NCI-H146 treated with DMSO at 0.1 percent for 48 hours (cell line): ENCODE results near the gene FRMPD2.
"Not testable (repeated sequence)": the region's sequence is repeated elsewhere in the genome, so short reads cannot be mapped to it uniquely, and the experiment has no call there.

ENCODE experiments used
- DNase-seq: peaks from one replicate; lab custom pipeline; 2025; ENCODE audit not compliant: unreplicated experiment; lab: John Stamatoyannopoulos, UW

Gene FRMPD2

GRCh38 chr10:48209241-48209640, 65.3 kb downstream of the FRMPD2 start:
- no peak for DNase-seq

GRCh38 chr10:48207853-48208252, 66.6 kb downstream of the FRMPD2 start:
- no peak for DNase-seq

DNA sequence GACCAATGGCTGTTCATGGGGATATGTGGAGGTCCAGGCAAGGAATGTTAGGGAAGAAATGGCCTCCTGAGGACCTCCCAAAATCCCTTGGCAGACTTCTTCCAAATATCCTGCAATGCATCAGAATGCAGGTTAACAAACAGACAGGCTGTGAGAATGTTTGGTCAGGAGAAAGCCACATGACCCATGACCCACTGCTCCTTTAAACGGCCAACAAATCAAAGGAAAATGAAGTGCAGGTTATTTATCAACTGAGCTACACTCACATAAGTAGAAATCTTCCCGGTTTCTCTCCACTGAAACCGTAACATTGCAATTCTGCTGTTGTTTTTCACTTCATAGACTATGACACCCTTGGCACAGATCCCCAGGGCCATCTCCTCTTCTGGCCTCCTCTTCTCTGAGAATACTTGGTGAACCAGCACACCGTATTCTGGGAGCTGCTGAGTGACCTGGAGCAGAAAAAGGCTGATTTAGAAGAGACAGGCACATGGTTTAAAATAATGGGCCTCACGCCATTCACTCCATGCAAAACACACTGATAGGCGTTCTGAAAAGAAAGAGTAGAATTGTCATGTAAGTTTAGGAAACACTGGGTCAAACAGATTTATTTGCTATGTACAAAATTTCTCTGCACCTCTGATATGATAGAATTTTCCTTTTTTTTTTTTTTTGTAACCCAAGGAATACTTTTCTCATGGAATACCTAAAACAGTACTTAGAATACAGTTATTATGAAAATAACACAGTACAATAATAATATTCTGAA, 67.8 kb downstream of the FRMPD2 start:
- no peak for DNase-seq

GRCh38 chr10:48205918-48206317, 68.6 kb downstream of the FRMPD2 start:
- DNase-seq: no peak

DNA sequence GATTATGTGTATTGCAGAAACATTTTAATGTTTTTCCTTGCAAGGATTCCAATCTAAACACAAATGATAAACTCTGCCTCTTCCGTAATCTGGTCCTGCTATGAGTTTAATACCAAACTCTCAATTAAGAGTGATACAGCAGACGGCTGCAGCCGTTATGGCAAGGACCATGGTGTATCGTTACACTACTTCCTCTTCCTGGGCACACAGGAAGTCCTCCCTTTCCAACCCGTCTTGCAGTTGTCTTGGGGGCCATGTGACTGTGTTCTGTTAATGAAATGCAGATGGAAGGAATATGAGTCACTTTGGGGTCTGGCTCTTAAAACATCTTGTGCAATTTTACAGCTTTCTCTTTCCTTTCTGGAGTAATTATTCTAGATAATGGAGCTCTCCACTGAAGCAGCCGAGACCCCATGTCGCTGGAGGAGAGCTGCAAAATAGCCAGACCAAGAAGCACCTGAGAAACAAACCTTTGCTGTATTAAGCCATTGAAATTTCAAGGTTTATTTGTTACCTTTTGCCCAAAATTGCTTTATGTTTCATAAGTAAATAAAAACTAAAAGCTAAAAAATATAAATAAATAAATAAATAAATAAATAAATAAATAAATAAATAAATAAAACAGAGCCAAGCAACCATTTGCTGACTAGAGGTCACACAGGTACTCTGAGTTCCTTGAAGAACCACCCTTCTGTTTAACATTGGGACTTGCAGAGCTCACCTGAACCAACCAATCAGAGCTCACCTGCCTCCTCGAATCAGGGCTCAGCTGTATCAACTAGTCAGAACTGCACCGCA, 74.7 kb downstream of the FRMPD2 start:
- no peak for DNase-seq

DNA sequence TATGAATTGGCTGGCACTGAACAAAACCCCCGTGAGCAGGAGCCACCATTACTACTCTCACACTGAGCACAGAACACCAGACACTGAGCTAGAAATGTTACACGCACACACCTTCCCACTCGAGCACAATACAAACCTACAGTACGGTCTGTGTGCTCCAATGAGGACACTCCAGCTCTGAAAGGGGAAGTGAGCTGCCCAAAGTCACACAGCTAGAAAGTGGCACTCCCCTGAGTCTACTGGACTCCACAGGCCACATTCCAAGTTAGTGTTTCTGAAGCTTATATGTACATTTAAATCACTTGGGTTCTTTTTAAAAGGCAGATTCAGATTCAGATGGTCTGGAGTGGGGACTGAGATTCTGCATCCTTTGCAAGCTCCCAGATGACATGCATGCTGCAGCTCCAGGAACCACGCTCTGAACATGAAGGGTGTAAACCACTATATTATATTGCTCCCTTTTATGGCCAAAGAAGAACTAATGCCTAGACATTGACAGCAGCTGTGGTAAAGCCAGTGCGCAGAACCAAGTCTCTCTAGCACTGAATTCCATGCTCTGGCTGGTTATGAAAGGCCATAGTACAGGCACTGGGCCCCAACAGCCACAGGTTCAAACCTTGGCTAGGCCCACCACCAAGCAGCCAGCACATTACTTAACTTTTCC, 77.1 kb downstream of the FRMPD2 start:
- no peak for DNase-seq

- DNase-seq: no peak
Measured at GRCh38 chr10:48195803-48196202, 78.7 kb downstream of the FRMPD2 start.

DNA sequence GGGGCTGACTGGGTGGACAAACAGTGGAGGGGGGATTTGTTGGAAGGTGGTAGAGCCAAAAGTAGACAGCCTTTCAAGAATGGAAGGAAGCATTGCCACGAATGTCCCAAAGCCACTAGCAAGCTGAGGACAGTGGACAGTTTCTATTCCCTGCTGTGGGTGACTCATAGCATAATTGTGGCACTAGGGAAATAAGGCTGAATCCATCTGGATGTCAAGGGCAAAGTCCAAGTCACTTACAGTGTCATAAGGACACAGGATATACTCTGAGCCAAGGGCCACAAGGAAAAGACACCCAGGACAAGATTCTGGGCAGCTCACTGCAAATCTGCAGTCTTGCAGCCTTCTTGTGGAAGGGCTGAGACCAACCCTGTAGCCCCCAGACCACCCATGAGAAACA, 79.7 kb downstream of the FRMPD2 start:
- no peak for DNase-seq

- DNase-seq: no peak
Measured at GRCh38 chr10:48193556-48193955, 80.9 kb downstream of the FRMPD2 start.

DNA sequence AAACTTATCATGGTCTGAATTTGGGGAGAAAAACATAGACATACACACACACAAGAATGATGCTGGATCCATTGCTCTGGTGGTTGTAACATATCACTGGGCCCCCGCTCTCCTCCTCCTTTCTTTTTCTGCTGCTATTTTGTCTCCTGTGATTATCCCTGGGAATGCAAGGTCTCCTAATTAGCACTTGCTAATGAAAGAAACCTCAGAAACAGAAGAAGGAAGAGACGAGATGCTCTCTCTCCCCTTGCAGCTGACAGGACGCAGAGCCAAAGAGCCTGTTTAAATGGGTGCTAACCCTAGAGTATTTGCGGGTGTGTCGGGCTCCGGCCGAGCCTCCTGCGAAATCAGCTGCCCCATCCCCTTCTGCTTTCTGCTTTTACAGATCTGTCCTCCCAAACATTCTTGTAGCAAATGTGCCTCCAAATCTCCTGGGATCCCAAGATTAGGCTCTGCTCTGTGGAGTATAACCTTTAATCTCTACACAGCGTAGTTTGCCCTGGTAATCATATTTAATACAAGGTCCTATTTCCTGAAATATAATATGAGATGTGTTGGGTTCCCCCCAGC, 81.5 kb downstream of the FRMPD2 start:
- no peak for DNase-seq

DNA sequence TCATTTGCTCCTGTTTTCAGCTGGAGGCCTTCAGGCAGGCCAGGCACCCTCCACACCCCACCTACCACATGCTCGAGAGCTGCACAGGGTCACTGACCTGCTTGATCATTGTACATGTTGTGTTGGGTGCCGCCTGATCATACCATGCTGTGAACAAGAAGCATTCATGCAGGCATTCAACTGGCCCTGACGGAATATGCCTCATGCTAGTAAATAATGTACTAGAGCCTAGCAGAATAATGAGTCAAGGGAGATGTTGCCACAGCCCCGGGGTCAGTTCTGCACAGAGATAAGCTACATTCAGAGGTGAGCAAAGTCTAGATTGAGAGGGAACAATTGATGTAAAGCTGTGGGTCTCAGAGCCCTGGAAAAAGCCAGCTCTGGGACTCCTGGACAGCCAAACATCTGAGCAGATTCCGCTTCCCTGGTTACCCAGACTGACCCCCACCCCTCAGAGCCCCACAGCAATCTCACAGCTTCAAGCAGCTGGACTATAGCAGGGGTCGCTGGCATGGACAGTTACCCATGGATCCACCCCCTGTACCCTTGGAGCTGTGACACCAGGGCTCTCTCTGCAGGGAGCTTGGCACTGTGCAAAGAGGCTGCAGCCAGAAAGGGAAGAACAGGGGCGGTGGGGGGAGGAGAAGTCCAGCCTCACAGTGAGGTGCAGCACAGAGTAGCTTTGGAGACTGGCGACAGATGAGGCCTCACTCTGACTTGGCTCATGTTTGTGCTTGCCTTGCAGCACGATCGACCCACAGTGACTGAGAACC, 86.6 kb downstream of the FRMPD2 start:
- no peak for DNase-seq

DNA sequence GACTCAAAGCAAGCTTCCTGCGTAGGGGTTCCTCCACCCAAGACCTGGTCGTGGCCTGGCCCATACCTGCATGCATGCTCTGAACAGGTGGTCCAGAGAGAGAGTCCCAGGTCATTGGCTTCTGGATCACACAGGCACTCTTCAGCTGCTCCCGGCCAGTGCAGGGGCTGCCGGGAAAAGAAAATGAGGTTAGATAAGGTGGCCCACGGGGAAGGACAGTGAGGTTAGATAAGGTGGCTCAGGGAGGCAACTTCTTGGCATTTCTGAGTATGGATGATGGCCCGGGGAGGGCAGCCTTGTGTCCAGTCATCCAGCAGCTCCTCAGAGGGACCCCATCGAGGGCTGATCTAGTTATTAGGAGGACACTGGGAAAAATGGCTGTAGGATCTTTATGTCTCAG, 87.4 kb downstream of the FRMPD2 start:
- DNase-seq: no peak

GRCh38 chr10:48186264-48186804, 88.2 kb downstream of the FRMPD2 start:
- DNase-seq: not testable (repeated sequence)

GRCh38 chr10:48184224-48184623, 90.3 kb downstream of the FRMPD2 start:
- DNase-seq: no peak

- not testable (repeated sequence) for DNase-seq
Measured at GRCh38 chr10:48172715-48173114, 101.8 kb downstream of the FRMPD2 start.

DNA sequence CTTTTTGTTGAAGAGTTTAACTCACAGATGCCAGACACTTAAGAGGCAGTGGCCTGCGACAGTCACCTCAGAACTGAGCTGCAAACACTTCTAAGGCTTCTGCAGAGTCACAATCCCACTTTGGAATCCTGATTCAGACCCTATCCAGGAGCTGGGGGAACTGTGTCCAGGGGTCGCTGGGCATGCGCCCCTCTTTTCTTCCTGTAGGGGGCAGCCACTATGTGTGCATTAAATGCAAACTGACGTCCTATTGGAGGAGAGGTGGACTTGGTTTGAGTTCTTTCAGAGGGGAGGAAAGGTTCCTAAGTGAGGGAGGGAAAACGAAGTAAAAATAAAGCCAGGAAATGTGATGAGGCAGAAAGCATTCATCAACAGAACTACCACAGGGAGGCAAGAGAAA, 113.8 kb downstream of the FRMPD2 start:
- not testable (repeated sequence) for DNase-seq

DNA sequence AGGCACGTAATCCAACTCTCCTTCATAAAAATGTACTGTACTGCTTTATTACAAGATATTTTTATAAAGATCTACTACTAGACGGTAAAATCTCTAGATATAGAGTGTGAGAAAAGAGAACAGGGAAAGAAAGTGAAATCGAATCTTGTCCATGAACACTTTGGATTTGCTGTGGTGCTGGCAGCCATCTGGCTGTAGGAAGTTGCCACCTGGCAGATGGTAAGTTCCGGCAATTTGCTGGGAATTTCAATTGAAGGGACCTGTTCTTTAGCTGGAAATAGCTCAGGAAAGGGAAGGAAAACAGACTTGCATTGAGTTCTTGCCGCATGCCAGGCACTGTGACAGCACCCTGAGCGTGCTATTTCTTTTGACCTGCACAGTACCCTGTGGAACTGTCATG, 114.3 kb downstream of the FRMPD2 start:
- not testable (repeated sequence) for DNase-seq

GRCh38 chr10:48154211-48155140, 120.0 kb downstream of the FRMPD2 start:
- not testable (repeated sequence) for DNase-seq

GRCh38 chr10:48147643-48148042, 126.9 kb downstream of the FRMPD2 start:
- not testable (repeated sequence) for DNase-seq
